Ascending aorta (tissue), 2 donors: ENCODE measurements around the gene NTNG2. TPM values are rescaled to one million over a fixed set of nuclear protein-coding genes. Genes with fewer than 3 reads are reported as not detected.

Experiments used
- DNase-seq, 2 donors: peaks; one replicate each; pipeline ENCODE4 v3.0.0-alpha.2; 2019; ENCODE audit warnings: low spot score in 2 of 2
- H3K27ac ChIP-seq, 2 donors: fragments of 200-600 bp; sonication (generic); one replicate each; pipeline ENCODE4 v1.5.1; 2016 to 2017; ENCODE audit warnings: mild to moderate bottlenecking in 1 of 2
- H3K27me3 ChIP-seq: fragments of 200-600 bp; sonication (generic); one replicate; pipeline ENCODE4 v1.5.1; 2017
- H3K36me3 ChIP-seq, 2 donors: fragments of 200-600 bp; sonication (generic); one replicate each; pipeline ENCODE4 v1.5.1; 2016
- H3K4me1 ChIP-seq, 2 donors: fragments of 200-600 bp; sonication (generic); one replicate each; pipeline ENCODE4 v1.5.1; 2016 to 2017; ENCODE audit warnings: mild to moderate bottlenecking in 1 of 2
- H3K4me3 ChIP-seq, 2 donors: fragments of 200-600 bp; sonication (generic); one replicate each; pipeline ENCODE4 v1.5.1; 2016 to 2017; ENCODE audit warnings: mild to moderate bottlenecking in 1 of 2
- H3K9me3 ChIP-seq, 2 donors: fragments of 200-600 bp; sonication (generic); one replicate each; pipeline ENCODE4 v1.5.1; 2016
- CTCF ChIP-seq, 3 experiments: fragments of 200-600 bp in 2 of 3; fragments of 450-650 bp in 1 of 3; sonication (generic) in 2 of 3; IDR thresholded peaks; one replicate each; pipeline ENCODE4 v1.5.1; 2016 to 2019; ENCODE audit warnings: antibody characterized with exemption in 3 of 3, mild to moderate bottlenecking in 1 of 3, moderate library complexity in 1 of 3
- intact Hi-C: fragments of 100-400 bp; cut with DNase I; formaldehyde crosslinking; loops from one replicate; pipeline ENCODE4 v1.15.1; 2023
- total RNA-seq: library from RNA; depleted of rRNA; stranded (reverse); fragments of >200 nt; gene quantifications from one replicate; pipeline ENCODE4 v1.1.0, GENCODE V29; 2016

NTNG2 gene
- 5.9 TPM for total RNA-seq

GRCh38 chr9:132161743-132162184 lies at the start of gene NTNG2:
NTNG2 (plus strand) TSS chr9:132162058; CDS start chr9:132166832, 4,774 bp downstream.
- no peak for DNase-seq
- intact Hi-C loops: no loop called here
- peaks cover 16 to 24% of the 10 kb centered on the region in 2 donors for H3K4me1 ChIP-seq
- no peaks in the 10 kb centered on the region for H3K36me3 ChIP-seq
- H3K9me3 ChIP-seq: no peaks in the 10 kb centered on the region
- peak within 1 kb of the TSS; percentile 68 to 82 for H3K4me3 ChIP-seq
- no peak within 1 kb of the TSS for H3K27ac ChIP-seq
- H3K27me3 ChIP-seq: peaks cover 17% of the 10 kb centered on the region
- TF ChIP-seq CTCF (IDR thresholded peaks at IDR 0.05): no peak

GRCh38 chr9:132114102-132114707 lies 47.7 kb upstream of the NTNG2 start:
- H3K27me3 ChIP-seq: no peaks in the 10 kb centered on the region
- no peak for DNase-seq

GRCh38 chr9:132116583-132116982 lies 45.3 kb upstream of the NTNG2 start:
- intact Hi-C loops: no loop called here
- Histone ChIP-seq H3K27me3 (no peaks in the 10 kb centered on the region), H3K4me3 (no peak overlapping the region), H3K9me3 (no peaks in the 10 kb centered on the region), H3K4me1 (no peaks in the 10 kb centered on the region), H3K27ac (no peak overlapping the region), H3K36me3 (no peaks in the 10 kb centered on the region)
- no peak for DNase-seq
- no peak for TF ChIP-seq CTCF (IDR thresholded peaks at IDR 0.05)

More at GRCh38 chr9:132114102-132114707, 47.7 kb upstream of the NTNG2 start:
- no peaks in the 10 kb centered on the region for H3K4me1 ChIP-seq
- no peaks in the 10 kb centered on the region for H3K9me3 ChIP-seq
- TF ChIP-seq CTCF (IDR thresholded peaks at IDR 0.05): no peak
- intact Hi-C loops: no loop called here
- no peaks in the 10 kb centered on the region for H3K36me3 ChIP-seq
- H3K27ac ChIP-seq: no peak overlapping the region
- no peak overlapping the region for H3K4me3 ChIP-seq

GRCh38 chr9:132117694-132118093 lies 44.2 kb upstream of the NTNG2 start:
- Histone ChIP-seq H3K4me3 (no peak overlapping the region), H3K9me3 (no peaks in the 10 kb centered on the region), H3K4me1 (no peaks in the 10 kb centered on the region), H3K27me3 (no peaks in the 10 kb centered on the region), H3K36me3 (no peaks in the 10 kb centered on the region), H3K27ac (no peak overlapping the region)
- intact Hi-C loops: no loop called here
- DNase-seq: no peak
- no peak for TF ChIP-seq CTCF (IDR thresholded peaks at IDR 0.05)

- H3K9me3 ChIP-seq: no peaks in the 10 kb centered on the region
- no peaks in the 10 kb centered on the region for H3K27me3 ChIP-seq
- no peak overlapping the region for H3K4me3 ChIP-seq
- no peak overlapping the region for H3K27ac ChIP-seq
- intact Hi-C loops: no loop called here
- H3K36me3 ChIP-seq: no peaks in the 10 kb centered on the region
- TF ChIP-seq CTCF (IDR thresholded peaks at IDR 0.05): no peak
- no peak for DNase-seq
- no peaks in the 10 kb centered on the region for H3K4me1 ChIP-seq
Observed at GRCh38 chr9:132121021-132121420, 40.8 kb upstream of the NTNG2 start.

GRCh38 chr9:132124800-132125199 lies 37.1 kb upstream of the NTNG2 start:
- no peaks in the 10 kb centered on the region for H3K9me3 ChIP-seq
- H3K4me1 ChIP-seq: no peaks in the 10 kb centered on the region
- H3K4me3 ChIP-seq: no peak overlapping the region
- intact Hi-C loops: no loop called here
- H3K27me3 ChIP-seq: no peaks in the 10 kb centered on the region
- H3K27ac ChIP-seq: no peak overlapping the region
- TF ChIP-seq CTCF (IDR thresholded peaks at IDR 0.05): no peak
- H3K36me3 ChIP-seq: no peaks in the 10 kb centered on the region
- DNase-seq: no peak
